ENCODE measurements around the gene LGI4.

LGI4 gene

GRCh38 chr19:35083691-35084508, 51.0 kb downstream of the LGI4 start:
- no peak for DNase-seq

- no peak for DNase-seq
Measured at GRCh38 chr19:35081201-35081600, 53.7 kb downstream of the LGI4 start.

GRCh38 chr19:35080613-35081170, 54.2 kb downstream of the LGI4 start:
- no peak for DNase-seq

GRCh38 chr19:35079826-35080225, 55.0 kb downstream of the LGI4 start:
- no peak for DNase-seq

- no peak for DNase-seq
Measured at GRCh38 chr19:35077411-35078223, 57.2 kb downstream of the LGI4 start.

GRCh38 chr19:35076657-35077056, 58.2 kb downstream of the LGI4 start:
- DNase-seq: no peak

GRCh38 chr19:35076026-35076370, 58.9 kb downstream of the LGI4 start:
- no peak for DNase-seq

- no peak for DNase-seq
Measured at GRCh38 chr19:35075202-35076025, 59.4 kb downstream of the LGI4 start.
